Stimulated activated CD4-positive, alpha-beta T cell treated with anti-CD3 and anti-CD28 coated beads, Interleukin-12 subunit alpha, Interleukin-12 subunit beta, amount 100 ng/mL, for 48 hours (primary cell): ENCODE data around the gene PRKD1.

Experiments used
- DNase-seq, 3 donors: peaks; one replicate each; pipeline ENCODE4 v3.0.0-alpha.2; 2020; ENCODE audit warnings: low read depth in 2 of 3, low spot score in 1 of 3

The PRKD1 gene

GRCh38 chr14:29618323-29619067 is 309.2 kb downstream of the PRKD1 start:
- no peak for DNase-seq

GRCh38 chr14:29616922-29617321 is 310.7 kb downstream of the PRKD1 start:
- no peak for DNase-seq

- no peak for DNase-seq
These were observed 318.8 kb downstream of the PRKD1 start for GRCh38 chr14:29608861-29609260.

GRCh38 chr14:29607169-29607568 is 320.5 kb downstream of the PRKD1 start:
- no peak for DNase-seq

GRCh38 chr14:29603696-29604095 is 324.0 kb downstream of the PRKD1 start:
- DNase-seq, result no peak

GRCh38 chr14:29601616-29602015 is 326.0 kb downstream of the PRKD1 start:
- DNase-seq, result no peak

- no peak for DNase-seq
These were observed 339.7 kb downstream of the PRKD1 start for GRCh38 chr14:29587761-29588470.

- DNase-seq, result no peak
These were observed 340.6 kb downstream of the PRKD1 start for GRCh38 chr14:29587046-29587445.

GRCh38 chr14:29584992-29585391 is 342.7 kb downstream of the PRKD1 start:
- DNase-seq, result no peak

- DNase-seq, result no peak
These were observed 346.9 kb downstream of the PRKD1 start for GRCh38 chr14:29580763-29581162.

GRCh38 chr14:29579838-29580237 is 347.8 kb downstream of the PRKD1 start:
- no peak for DNase-seq

- no peak for DNase-seq
These were observed 350.7 kb downstream of the PRKD1 start for GRCh38 chr14:29576927-29577326.

GRCh38 chr14:29569194-29569593 is 358.5 kb downstream of the PRKD1 start:
- no peak for DNase-seq

- DNase-seq, result no peak
These were observed 361.5 kb downstream of the PRKD1 start for GRCh38 chr14:29566194-29566593.

GRCh38 chr14:29558516-29558915 is 369.1 kb downstream of the PRKD1 start:
- DNase-seq, result no peak

- DNase-seq, result no peak
These were observed 373.3 kb downstream of the PRKD1 start for GRCh38 chr14:29554335-29554734.

- DNase-seq, result no peak
These were observed 374.2 kb downstream of the PRKD1 start for GRCh38 chr14:29553427-29553826.

- DNase-seq, result no peak
These were observed 378.7 kb downstream of the PRKD1 start for GRCh38 chr14:29548948-29549370.

GRCh38 chr14:29545714-29546113 is 381.9 kb downstream of the PRKD1 start:
- no peak for DNase-seq

- DNase-seq, result no peak
These were observed 390.6 kb downstream of the PRKD1 start for GRCh38 chr14:29536886-29537511.

- no peak for DNase-seq
These were observed 398.2 kb downstream of the PRKD1 start for GRCh38 chr14:29529418-29529817.

- no peak for DNase-seq
These were observed 398.8 kb downstream of the PRKD1 start for GRCh38 chr14:29528889-29529288.
